GM10248 (cell line): ENCODE results near the gene REEP1.

Source experiments
- CTCF ChIA-PET: fragments of 300-600 bp; sonication (Branson Sonifier 250); formaldehyde crosslinking; extraction: SDS; loops from one replicate; lab custom pipeline; 2021; ENCODE audit warnings: antibody characterized with exemption; lab: Yijun Ruan, JAX
- POLR2A ChIA-PET: fragments of 350-650 bp; sonication (Branson Sonifier 250); formaldehyde crosslinking; extraction: SDS; loops from one replicate; lab custom pipeline; 2020; ENCODE audit warnings: antibody characterized with exemption; lab: Yijun Ruan, JAX
- DNase-seq: peaks from one replicate; pipeline ENCODE4 v3.0.0; 2012; ENCODE audit errors: extremely low spot score
- TF ChIP-seq, protein P1 (sequence below): IDR thresholded peaks from 2 replicates; pipeline ENCODE4 v1.5.1; 2012; ENCODE audit warnings: mild to moderate bottlenecking, low read depth; ENCODE audit errors: extremely low read depth, missing control alignments, control extremely low read depth

REEP1 gene

DNA sequence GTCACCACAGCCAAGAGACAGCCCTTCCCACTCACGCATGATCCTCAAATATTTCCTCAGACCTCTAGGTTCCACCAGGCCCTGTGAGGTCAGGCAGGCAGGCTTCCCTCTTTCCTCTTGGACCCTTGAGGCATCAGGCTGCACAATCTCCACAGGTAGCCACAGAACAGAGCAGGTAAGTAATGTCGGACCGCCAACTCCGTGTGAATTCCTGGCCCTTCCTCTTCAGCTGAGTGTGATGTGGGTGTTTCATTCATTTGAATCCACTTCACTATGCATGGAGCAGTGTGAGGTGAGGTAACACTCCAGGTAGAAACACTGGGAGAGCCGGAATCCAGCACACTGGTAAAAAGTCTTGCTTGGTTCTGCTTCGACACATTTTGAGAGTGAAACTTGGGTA, 94.2 kb downstream of the REEP1 start:
- CTCF ChIA-PET = interaction anchor here (1.7 to 3.4 kb wide), 3 partner anchors 18 to 37 kb away, joined by 4 to 11 read pairs (median 7); no protein-coding TSS in a partner anchor
- TF ChIP-seq, protein P1, sequence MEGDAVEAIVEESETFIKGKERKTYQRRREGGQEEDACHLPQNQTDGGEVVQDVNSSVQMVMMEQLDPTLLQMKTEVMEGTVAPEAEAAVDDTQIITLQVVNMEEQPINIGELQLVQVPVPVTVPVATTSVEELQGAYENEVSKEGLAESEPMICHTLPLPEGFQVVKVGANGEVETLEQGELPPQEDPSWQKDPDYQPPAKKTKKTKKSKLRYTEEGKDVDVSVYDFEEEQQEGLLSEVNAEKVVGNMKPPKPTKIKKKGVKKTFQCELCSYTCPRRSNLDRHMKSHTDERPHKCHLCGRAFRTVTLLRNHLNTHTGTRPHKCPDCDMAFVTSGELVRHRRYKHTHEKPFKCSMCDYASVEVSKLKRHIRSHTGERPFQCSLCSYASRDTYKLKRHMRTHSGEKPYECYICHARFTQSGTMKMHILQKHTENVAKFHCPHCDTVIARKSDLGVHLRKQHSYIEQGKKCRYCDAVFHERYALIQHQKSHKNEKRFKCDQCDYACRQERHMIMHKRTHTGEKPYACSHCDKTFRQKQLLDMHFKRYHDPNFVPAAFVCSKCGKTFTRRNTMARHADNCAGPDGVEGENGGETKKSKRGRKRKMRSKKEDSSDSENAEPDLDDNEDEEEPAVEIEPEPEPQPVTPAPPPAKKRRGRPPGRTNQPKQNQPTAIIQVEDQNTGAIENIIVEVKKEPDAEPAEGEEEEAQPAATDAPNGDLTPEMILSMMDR = no peak
- POLR2A ChIA-PET = no interaction called here
- DNase-seq = no peak

DNA sequence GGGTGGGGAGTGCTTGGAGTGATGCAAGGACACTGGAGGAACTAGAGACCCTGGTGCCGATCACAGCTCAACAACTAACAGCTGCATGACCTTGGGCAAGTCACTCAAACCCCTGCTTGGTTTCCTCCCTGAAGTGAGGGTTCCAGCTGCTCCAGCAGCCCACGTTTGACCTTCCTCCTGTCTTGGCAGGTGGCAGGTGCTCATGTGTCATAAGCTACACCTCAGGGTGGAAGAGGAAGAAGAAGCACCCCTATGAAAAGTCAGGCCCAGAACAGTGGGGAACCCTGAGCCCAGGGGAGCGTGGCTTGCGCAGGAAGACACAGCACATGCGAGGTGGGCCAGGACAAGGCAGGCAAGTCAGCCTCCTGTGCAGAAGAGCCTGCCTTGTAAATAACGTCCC, 95.8 kb downstream of the REEP1 start:
- ChIA-PET POLR2A (no interaction called here), CTCF (interaction anchor here (0.8 to 2.0 kb wide), 5 partner anchors 9 to 414 kb away, joined by 3 to 9 read pairs (median 4); no protein-coding TSS in a partner anchor)
- TF ChIP-seq, protein P1 = no peak
- DNase-seq = no peak

- ChIA-PET CTCF (interaction anchor here (1.0 kb wide), 1 partner anchor 19 kb away, joined by 3 read pairs; no protein-coding TSS in a partner anchor), POLR2A (no interaction called here)
- DNase-seq = no peak
- TF ChIP-seq, protein P1 = no peak
Measured at GRCh38 chr2:86240251-86240650, 97.2 kb downstream of the REEP1 start.

- ChIA-PET POLR2A (no interaction called here), CTCF (interaction anchor here (1.0 kb wide), 1 partner anchor 18 kb away, joined by 3 read pairs; no protein-coding TSS in a partner anchor)
- no peak for DNase-seq
- TF ChIP-seq, protein P1 = no peak
Measured at GRCh38 chr2:86239745-86240144, 97.7 kb downstream of the REEP1 start.

GRCh38 chr2:86239326-86239725, 98.1 kb downstream of the REEP1 start:
- TF ChIP-seq, protein P1 = no peak
- ChIA-PET POLR2A (no interaction called here), CTCF (no interaction called here)
- no peak for DNase-seq

DNA sequence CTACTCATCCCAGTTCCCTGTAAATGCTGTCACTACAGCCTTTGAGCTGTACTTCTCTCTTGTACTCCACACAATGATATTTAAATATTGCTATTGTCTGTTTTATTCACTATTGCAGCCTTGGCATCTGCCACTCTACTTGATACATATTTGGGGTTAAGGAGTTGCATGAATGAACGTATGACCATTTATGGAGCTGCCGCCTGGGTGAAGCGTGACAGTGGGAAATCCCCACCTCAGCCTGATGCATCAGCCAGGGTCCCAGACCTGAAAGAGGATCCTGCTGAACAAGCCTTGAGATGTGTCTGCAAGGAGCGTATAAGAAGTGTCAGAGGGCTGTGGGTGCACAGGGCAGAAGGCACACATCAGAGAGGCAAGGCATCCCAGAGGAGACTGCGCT, 99.1 kb downstream of the REEP1 start:
- ChIA-PET POLR2A (no interaction called here), CTCF (interaction anchor here (0.9 to 4.3 kb wide), 3 partner anchors 15 to 134 kb away, joined by 3 to 50 read pairs (median 5); no protein-coding TSS in a partner anchor)
- DNase-seq = peak; percentile 75
- TF ChIP-seq, protein P1 = no peak
